Left renal pelvis (tissue), 4 donors: ENCODE data around the gene PCDHB5. TPM values are rescaled to one million over a fixed set of nuclear protein-coding genes. Genes with fewer than 3 reads are reported as not detected.
"Not testable (repeated sequence)": the region's sequence is repeated elsewhere in the genome, so short reads cannot be mapped to it uniquely, and the experiment has no call there.

ENCODE experiments used
- DNase-seq, 4 donors: peaks; one replicate each; pipeline ENCODE4 v3.0.0-alpha.2; 2013; ENCODE audit warnings: low read depth in 4 of 4, low spot score in 3 of 4
- polyA plus RNA-seq, 4 donors: library from polyadenylated mRNA; unstranded; fragments of 120-200 nt; gene quantifications; one replicate each; pipeline ENCODE4 v1.2.1, GENCODE V29; 2013; ENCODE audit not compliant: insufficient read length in 4 of 4

PCDHB5 gene
- polyA plus RNA-seq, 4 donors, result 5.6 to 10.5 (median 8.0) TPM

DNA sequence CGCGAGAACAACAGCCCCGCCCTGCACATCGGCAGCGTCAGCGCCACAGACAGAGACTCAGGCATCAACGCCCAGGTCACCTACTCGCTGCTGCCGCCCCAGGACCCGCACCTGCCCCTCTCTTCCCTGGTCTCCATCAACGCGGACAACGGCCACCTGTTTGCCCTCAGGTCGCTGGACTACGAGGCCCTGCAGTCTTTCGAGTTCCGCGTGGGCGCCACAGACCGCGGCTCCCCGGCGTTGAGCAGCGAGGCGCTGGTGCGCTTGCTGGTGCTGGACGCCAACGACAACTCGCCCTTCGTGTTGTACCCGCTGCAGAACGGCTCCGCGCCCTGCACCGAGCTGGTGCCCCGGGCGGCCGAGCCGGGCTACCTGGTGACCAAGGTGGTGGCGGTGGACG is 16.6 kb downstream of the PCDHB5 start:
- not testable (repeated sequence) for DNase-seq

DNA sequence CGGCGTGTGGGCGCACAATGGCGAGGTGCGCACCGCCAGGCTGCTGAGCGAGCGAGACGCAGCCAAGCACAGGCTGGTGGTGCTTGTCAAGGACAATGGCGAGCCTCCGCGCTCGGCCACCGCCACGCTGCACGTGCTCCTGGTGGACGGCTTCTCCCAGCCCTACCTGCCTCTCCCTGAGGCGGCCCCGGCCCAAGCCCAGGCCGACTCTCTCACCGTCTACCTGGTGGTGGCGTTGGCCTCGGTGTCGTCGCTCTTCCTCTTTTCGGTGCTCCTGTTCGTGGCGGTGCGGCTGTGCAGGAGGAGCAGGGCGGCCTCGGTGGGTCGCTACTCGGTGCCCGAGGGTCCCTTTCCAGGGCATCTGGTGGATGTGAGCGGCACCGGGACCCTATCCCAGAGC is 17.1 kb downstream of the PCDHB5 start:
- not testable (repeated sequence) for DNase-seq

DNA sequence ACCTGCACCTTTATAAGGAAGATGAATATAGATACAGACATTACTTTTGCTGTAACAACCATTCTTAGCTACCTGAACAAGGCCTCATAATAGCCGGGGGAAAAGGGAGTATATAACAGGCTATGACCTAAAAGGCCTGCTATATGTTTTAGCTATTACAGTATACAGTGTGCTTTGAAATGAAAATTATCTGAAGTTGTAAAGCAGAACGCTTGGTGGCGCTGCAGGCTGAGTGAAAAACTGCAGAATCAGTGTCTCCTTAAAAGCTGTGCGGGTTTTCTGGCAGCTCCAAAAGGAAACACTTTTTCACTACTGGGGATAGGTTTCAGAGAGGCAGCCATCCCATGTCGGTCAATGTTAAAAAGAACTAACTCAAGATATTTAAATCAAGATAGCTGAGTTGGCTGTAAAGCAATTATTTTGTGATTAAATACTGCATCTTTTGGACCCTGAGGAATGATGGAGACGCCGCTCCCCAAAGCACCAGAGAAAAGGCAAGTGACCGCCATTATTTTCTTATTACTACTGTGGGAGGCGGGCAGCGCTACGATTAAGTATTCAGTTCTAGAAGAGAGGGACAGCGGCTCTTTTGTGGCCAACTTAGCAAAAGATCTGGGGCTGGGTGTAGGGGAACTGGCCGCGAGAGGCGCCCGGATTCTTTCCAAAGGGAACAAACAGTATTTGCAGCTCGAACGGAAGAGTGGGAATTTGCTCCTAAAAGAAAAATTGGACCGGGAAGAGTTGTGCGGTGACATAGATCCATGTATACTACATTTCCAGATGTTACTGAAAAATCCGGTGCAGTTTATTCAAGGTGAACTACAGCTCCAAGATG is 20.8 kb downstream of the PCDHB5 start:
- DNase-seq, result no peak

DNA sequence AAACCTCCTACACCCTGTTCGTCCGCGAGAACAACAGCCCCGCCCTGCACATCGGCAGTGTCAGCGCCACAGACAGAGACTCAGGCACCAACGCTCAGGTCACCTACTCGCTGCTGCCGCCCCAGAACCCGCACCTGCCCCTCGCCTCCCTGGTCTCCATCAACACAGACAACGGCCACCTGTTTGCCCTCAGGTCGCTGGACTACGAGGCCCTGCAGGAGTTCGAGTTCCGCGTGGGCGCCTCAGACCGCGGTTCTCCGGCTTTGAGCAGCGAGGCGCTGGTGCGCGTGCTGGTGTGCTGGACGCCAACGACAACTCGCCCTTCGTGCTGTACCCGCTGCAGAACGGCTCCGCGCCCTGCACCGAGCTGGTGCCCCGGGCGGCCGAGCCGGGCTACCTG is 22.4 kb downstream of the PCDHB5 start:
- not testable (repeated sequence) for DNase-seq

DNA sequence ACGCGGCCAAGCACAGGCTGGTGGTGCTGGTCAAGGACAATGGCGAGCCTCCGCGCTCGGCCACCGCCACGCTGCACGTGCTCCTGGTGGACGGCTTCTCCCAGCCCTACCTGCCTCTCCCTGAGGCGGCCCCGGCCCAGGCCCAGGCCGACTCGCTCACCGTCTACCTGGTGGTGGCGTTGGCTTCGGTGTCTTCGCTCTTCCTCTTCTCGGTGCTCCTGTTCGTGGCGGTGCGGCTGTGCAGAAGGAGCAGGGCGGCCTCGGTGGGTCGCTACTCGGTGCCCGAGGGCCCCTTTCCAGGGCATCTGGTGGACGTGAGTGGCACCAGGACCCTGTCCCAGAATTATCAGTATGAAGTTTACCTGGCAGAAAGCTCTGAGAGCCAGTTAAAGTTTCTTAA is 22.9 kb downstream of the PCDHB5 start:
- DNase-seq, result not testable (repeated sequence)

DNA sequence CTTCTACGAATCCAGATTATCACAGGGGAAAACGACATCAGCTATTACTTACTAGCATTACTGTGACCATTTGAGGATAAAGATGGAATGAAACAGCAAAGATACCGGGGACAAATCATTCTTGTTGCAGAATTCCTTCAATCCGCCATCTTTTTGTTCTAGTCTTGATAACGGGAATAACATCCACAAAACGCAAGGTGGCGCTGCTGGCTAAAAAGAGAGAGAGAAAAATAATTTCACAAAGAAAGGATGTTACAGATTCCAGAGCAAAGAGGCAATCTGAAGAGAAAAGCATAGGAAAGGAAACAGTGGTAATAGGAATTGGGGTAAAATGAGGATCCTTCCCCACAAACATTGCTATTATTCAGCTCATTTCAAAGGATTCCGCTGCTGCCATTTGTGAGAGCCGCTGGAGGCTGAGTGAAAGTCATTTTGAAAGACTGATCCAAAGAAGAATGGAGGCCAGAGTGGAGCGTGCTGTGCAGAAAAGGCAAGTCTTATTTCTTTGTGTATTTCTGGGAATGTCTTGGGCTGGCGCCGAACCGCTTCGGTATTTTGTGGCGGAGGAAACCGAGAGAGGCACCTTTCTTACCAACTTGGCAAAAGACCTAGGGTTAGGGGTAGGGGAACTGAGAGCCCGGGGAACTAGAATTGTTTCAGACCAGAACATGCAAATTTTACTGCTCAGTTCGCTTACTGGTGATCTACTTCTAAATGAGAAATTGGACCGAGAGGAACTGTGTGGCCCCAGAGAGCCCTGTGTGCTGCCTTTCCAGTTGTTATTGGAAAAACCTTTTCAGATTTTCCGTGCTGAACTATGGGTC is 37.6 kb downstream of the PCDHB5 start, which contains the start of gene PCDHB7:
Gene PCDHB7 (plus strand): TSS at position 264 of the 824 bp plus-strand sequence. CDS start 192 bp downstream, at position 456.
- no peak for DNase-seq

DNA sequence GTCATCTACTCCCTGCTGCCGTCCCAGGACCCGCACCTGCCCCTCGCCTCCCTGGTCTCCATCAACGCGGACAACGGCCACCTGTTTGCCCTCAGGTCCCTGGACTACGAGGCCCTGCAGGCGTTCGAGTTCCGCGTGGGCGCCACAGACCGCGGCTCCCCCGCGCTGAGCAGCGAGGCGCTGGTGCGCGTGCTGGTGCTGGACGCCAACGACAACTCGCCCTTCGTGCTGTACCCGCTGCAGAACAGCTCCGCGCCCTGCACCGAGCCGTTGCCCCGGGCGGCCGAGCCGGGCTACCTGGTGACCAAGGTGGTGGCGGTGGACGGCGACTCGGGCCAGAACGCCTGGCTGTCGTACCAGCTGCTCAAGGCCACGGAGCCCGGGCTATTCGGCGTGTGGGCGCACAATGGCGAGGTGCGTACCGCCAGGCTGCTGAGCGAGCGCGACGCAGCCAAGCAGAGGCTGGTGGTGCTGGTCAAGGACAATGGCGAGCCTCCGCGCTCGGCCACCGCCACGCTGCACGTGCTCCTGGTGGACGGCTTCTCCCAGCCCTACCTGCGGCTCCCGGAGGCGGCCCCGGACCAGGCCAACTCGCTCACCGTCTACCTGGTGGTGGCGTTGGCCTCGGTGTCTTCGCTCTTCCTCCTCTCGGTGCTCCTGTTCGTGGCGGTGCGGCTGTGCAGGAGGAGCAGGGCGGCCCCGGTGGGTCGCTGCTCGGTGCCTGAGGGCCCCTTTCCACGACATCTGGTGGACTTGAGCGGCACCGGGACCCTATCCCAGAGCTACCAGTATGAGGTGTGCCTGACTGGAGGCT is 39.5 kb downstream of the PCDHB5 start:
- not testable (repeated sequence) for DNase-seq

DNA sequence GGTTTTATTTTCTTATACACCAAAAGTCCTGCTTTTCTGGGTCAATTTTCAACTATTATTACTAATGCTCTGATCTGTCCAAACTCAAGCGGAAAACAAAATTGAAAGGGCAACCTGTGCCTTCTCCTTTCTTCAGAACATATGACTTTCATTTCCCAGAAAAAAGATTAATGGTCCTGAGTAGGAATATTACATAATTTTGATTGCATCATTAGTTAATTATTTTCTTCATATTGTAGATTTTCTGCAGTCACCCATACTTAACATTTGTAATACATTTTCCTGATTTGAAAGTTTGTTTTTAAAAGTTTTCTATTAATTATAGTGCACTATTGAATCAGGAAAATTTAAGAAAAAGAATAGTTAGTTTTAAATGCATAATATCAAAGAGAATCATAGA is 40.9 kb downstream of the PCDHB5 start:
- DNase-seq, result no peak

DNA sequence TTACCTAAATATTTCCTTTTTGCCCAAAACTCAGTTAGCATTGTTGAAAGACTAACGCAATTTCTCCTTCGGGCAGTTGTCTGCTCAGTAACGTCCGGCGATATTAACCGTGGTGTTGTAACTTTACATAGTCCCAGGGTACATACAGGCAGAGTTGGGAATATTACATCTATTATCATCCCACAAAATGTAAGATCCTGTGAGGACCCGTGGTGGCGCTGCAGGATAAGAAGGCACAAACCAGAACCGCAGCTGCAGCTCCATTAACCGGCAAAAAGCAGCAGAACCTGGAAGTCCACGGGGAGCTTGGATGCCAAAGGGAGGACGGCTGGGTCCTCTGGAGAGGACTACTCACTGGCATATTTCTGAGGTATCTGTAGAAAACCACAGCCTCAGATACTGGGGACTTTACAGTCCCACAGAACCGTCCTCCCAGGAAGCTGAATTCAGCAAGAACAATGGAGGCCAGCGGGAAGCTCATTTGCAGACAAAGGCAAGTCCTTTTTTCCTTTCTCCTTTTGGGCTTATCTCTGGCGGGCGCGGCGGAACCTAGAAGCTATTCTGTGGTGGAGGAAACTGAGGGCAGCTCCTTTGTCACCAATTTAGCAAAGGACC is 42.7 kb downstream of the PCDHB5 start, which contains the start of gene PCDHB8:
Gene PCDHB8 (plus strand): TSS at position 214 of the 615 bp plus-strand sequence. CDS start 245 bp downstream, at position 459.
- DNase-seq, result not testable (repeated sequence)

DNA sequence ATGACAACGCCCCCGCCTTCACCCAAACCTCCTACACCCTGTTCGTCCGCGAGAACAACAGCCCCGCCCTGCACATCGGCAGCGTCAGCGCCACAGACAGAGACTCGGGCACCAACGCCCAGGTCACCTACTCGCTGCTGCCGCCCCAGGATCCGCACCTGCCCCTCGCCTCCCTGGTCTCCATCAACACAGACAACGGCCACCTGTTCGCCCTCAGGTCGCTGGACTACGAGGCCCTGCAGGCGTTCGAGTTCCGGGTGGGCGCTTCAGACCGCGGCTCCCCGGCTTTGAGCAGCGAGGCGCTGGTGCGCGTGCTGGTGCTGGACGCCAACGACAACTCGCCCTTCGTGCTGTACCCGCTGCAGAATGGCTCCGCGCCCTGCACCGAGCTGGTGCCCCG is 44.4 kb downstream of the PCDHB5 start:
- not testable (repeated sequence) for DNase-seq

DNA sequence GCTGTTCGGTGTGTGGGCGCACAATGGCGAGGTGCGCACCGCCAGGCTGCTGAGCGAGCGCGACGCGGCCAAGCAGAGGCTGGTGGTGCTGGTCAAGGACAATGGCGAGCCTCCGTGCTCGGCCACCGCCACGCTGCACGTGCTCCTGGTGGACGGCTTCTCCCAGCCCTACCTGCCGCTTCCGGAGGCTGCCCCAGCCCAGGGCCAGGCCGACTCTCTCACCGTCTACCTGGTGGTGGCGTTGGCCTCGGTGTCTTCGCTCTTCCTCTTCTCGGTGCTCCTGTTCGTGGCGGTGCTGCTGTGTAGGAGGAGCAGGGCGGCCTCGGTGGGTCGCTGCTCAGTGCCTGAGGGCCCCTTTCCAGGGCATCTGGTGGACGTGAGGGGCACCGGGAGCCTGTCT is 44.9 kb downstream of the PCDHB5 start:
- not testable (repeated sequence) for DNase-seq

DNA sequence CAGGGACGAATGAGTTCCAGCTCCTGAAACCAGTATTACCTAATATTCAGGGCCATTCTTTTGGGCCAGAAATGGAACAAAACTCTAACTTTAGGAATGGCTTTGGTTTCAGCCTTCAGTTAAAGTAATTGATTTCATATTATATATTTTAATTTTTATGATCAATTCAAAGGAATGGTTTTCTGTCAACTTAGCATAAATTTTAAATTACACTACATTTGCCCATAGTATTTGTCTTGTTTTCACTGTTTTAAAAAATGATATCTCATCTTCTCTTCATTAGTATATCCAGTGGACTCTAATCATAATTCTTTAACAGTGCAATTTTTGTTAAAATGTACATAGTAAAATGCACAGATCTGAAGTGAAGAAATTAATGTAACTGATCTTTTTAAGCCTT is 45.3 kb downstream of the PCDHB5 start:
- DNase-seq, result no peak

DNA sequence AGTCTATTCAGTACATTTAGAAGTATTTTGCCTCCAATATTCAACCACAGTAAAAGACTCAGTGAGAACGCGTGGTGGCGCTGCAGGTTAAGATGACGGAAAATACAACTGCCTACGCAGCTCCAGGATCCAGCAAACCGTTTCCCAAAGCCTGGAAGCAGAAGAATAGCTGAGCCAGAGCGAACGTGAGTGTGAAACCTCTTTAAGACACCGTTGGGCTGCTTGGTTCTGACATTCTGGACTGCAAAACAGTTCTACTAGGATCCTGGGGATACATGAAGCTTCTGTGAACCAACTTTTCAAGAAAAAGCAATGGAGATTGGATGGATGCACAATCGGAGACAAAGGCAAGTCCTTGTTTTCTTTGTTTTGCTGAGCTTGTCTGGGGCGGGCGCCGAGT is 47.2 kb downstream of the PCDHB5 start, which contains the start of gene PCDHB16:
Gene PCDHB16 (plus strand): TSS at position 140 of the 400 bp plus-strand sequence. CDS start 173 bp downstream, at position 313.
- no peak for DNase-seq

DNA sequence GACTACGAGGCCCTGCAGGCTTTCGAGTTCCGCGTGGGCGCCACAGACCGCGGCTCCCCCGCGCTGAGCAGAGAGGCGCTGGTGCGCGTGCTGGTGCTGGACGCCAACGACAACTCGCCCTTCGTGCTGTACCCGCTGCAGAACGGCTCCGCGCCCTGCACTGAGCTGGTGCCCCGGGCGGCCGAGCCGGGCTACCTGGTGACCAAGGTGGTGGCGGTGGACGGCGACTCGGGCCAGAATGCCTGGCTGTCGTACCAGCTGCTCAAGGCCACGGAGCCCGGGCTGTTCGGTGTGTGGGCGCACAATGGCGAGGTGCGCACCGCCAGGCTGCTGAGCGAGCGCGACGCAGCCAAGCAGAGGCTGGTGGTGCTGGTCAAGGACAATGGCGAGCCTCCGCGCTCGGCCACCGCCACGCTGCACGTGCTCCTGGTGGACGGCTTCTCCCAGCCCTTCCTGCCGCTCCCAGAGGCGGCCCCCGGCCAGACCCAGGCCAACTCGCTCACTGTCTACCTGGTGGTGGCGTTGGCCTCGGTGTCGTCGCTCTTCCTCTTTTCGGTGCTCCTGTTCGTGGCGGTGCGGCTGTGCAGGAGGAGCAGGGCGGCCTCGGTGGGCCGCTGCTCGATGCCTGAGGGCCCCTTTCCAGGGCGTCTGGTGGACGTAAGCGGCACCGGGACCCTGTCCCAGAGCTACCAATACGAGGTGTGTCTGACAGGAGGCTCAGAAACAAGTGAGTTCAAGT is 49.3 kb downstream of the PCDHB5 start:
- DNase-seq, result not testable (repeated sequence)

DNA sequence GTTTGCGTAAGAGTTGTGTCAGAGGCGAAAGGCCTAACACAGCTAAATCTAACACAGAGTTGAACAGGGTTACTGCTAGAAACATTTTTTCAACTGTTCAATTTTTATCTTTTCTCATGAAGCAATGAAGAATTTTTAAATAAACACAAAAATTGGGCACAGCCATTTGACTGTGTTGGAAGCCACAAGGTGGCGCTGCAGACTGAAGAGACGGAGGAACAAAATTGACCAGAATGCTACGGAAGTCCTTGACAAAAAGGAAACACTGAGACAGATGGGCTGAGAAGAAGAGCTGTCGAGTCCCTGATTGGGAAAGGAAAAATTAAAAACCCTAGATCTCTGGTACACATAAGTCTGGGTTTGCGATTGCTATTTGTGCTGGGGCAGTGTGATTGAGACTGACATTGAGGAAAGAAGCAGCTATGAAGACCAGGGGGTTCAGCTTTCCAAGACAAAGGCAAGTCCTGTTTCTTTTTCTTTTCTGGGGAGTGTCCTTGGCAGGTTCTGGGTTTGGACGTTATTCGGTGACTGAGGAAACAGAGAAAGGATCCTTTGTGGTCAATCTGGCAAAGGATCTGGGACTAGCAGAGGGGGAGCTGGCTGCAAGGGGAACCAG is 52.0 kb downstream of the PCDHB5 start, which contains the start of gene PCDHB9:
Gene PCDHB9 (plus strand): TSS at position 265 of the 616 bp plus-strand sequence. CDS start 158 bp downstream, at position 423.
- no peak for DNase-seq
